Panc1 (cell line): ENCODE measurements around the gene SLC4A2.

Experiments used
- CTCF ChIP-seq: fragments of 450-650 bp; IDR thresholded peaks from 2 replicates; pipeline ENCODE4 v1.5.1; 2017; ENCODE audit warnings: mild to moderate bottlenecking
- POLR2AphosphoS5 ChIP-seq: IDR thresholded peaks from 2 replicates; pipeline ENCODE4 v1.6.1; 2012; ENCODE audit warnings: mild to moderate bottlenecking, low read depth, low read length, moderate library complexity
- REST ChIP-seq, 2 experiments: IDR thresholded peaks; 2 replicates each; pipeline ENCODE4 v1.6.1; 2011 to 2012; ENCODE audit warnings: low read depth in 2 of 2, control low read depth in 1 of 2, low read length in 1 of 2, mild to moderate bottlenecking in 1 of 2, moderate library complexity in 1 of 2; ENCODE audit not compliant: insufficient read depth in 1 of 2
- SIN3A ChIP-seq: IDR thresholded peaks from 2 replicates; pipeline ENCODE4 v1.6.1; 2012; ENCODE audit warnings: low read depth, mild to moderate bottlenecking, low read length, moderate library complexity, borderline replicate concordance; ENCODE audit not compliant: insufficient read depth
- TCF7L2 ChIP-seq: IDR thresholded peaks from 2 replicates; pipeline ENCODE4 v1.6.1; 2011; ENCODE audit warnings: mild to moderate bottlenecking, low read depth, low read length, inconsistent platforms

GRCh38 chr7:151033864-151034249 lies 25.5 kb upstream of the SLC4A2 start:
- TF ChIP-seq CTCF = no peak
- no peak for TF ChIP-seq POLR2AphosphoS5
- TF ChIP-seq REST (IDR thresholded peaks at IDR 0.05; ENCODE audit: insufficient read depth in 1 of 2, low read depth in 2 of 2, low read length in 1 of 2) = no peak
- TF ChIP-seq SIN3A = no peak
- TF ChIP-seq TCF7L2 = no peak
